ENCODE measurements around the gene NANOS2. TPM values are rescaled to one million over a fixed set of nuclear protein-coding genes. Genes with fewer than 3 reads are reported as not detected.
"Not testable (repeated sequence)": the region's sequence is repeated elsewhere in the genome, so short reads cannot be mapped to it uniquely, and the experiment has no call there.

The NANOS2 gene
- total RNA-seq, 2 donors from 2014 or later, result not detected

- Mint-ChIP-seq H3K36me3 (peaks cover 17% of the 10 kb centered on the region), H3K4me1 (ENCODE audit: low read depth in 2 of 2) (peaks cover 16 to 28% of the 10 kb centered on the region in 2 donors), H3K27ac (no peak overlapping the region), H3K9me3 (no peaks in the 10 kb centered on the region), H3K27me3 (no peaks in the 10 kb centered on the region), H3K4me3 (no peak overlapping the region)
- ATAC-seq, result no peak
- DNase-seq (ENCODE audit: low spot score), result no peak
Measured at GRCh38 chr19:45897261-45897812, 17.2 kb downstream of the NANOS2 start.

- not testable (repeated sequence) for DNase-seq (ENCODE audit: low spot score); H3K27me3 Mint-ChIP-seq; H3K27ac Mint-ChIP-seq; H3K4me3 Mint-ChIP-seq; H3K9me3 Mint-ChIP-seq; ATAC-seq
- peaks cover 17% of the 10 kb centered on the region for H3K36me3 Mint-ChIP-seq
- H3K4me1 Mint-ChIP-seq (ENCODE audit: low read depth in 2 of 2), result peaks cover 10 to 23% of the 10 kb centered on the region in 2 donors
Measured at GRCh38 chr19:45895983-45896599, 18.5 kb downstream of the NANOS2 start.

GRCh38 chr19:45895519-45895972 lies 19.0 kb downstream of the NANOS2 start:
- H3K27me3 Mint-ChIP-seq, result no peaks in the 10 kb centered on the region
- DNase-seq (ENCODE audit: low spot score) (no peak), ATAC-seq (no peak)
- no peak overlapping the region for H3K4me3 Mint-ChIP-seq
- peaks cover 17% of the 10 kb centered on the region for H3K36me3 Mint-ChIP-seq
- peaks cover 7 to 19% of the 10 kb centered on the region in 2 donors for H3K4me1 Mint-ChIP-seq (ENCODE audit: low read depth in 2 of 2)
- H3K9me3 Mint-ChIP-seq, result no peaks in the 10 kb centered on the region
- no peak overlapping the region for H3K27ac Mint-ChIP-seq

GRCh38 chr19:45890877-45891276 lies 23.7 kb downstream of the NANOS2 start:
- Mint-ChIP-seq H3K4me1 (ENCODE audit: low read depth in 2 of 2) (peaks cover 10 to 21% of the 10 kb centered on the region in 2 donors), H3K27me3 (no peaks in the 10 kb centered on the region), H3K4me3 (no peak overlapping the region), H3K27ac (no peak overlapping the region), H3K9me3 (no peaks in the 10 kb centered on the region), H3K36me3 (peaks cover 7% of the 10 kb centered on the region)
- ATAC-seq (no peak), DNase-seq (ENCODE audit: low spot score) (no peak)

GRCh38 chr19:45889210-45889885 lies 25.2 kb downstream of the NANOS2 start:
- H3K4me1 Mint-ChIP-seq (ENCODE audit: low read depth in 2 of 2), result peaks cover 10 to 18% of the 10 kb centered on the region in 2 donors
- no peak overlapping the region for H3K27ac Mint-ChIP-seq
- ATAC-seq, result no peak
- H3K27me3 Mint-ChIP-seq, result no peaks in the 10 kb centered on the region
- no peaks in the 10 kb centered on the region for H3K9me3 Mint-ChIP-seq
- no peak overlapping the region for H3K4me3 Mint-ChIP-seq
- no peaks in the 10 kb centered on the region for H3K36me3 Mint-ChIP-seq
- no peak for DNase-seq (ENCODE audit: low spot score)

DNA sequence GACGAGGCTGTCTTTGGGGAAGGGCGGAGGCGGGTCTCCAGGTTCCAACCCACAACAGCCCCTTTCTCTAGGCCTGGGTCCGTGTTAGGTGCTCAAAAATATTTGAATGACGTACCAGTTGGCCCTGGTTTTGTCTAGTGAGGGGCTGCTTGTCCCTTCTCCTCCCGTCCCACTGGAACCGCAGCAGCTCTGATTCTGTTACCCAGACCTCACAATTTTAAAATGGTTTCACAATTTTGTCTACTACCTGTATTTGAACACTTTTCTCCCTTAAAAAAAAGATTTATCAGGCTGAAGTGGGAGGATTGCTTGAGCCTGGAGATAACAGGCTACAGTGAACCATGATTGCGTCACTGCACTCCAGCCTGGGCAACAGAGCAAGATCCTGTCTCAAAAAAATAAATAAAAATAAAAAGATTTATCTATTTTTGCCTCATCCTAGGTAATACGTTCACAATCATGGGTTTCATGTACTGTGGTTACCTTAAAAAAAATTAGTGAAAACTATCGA lies 27.3 kb downstream of the NANOS2 start:
- ATAC-seq, result no peak
- Mint-ChIP-seq H3K4me1 (ENCODE audit: low read depth in 2 of 2) (peaks cover 16 to 19% of the 10 kb centered on the region in 2 donors), H3K9me3 (no peaks in the 10 kb centered on the region), H3K27me3 (no peaks in the 10 kb centered on the region), H3K27ac (peak overlapping the region; percentile 93 to 97), H3K4me3 (peak overlapping the region; percentile 99), H3K36me3 (no peaks in the 10 kb centered on the region)
- DNase-seq (ENCODE audit: low spot score), result no peak

DNA sequence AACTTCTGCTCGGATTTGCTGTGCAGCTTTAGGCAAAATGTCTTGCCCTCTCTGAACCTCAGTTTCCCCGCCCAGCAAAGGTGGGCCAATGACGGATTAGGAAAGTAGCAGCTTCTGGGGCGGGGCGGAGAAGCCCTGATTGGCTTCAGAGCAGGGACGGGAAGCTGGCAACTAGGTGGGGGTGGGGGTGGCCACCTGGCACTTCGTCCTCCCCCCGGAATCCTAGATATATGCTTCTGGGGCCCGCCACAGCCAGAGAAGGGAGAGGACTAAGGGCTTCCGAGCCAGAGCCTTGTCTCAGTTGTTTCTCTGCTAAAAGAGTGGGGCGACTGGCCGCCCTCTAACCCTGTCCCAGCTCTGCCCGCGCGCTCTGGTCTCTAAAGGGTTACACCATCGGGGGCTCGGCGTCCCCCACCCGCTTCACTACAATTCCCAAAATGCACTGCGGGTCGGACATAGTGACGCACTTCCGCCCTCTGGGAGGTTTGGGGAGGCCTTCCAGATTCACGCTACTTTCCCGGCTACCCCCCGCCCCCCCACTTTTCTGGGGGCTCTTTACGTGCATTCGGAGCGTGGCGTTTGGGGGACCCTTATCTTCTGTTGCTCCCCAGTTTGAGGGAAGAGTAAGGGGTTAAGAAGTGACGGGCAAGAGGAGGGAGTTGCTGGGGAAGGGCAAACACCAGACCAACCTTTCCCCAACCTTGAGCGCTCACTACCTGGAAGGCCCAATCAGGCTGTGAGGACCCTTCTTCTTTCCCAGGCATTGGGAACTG lies 28.0 kb downstream of the NANOS2 start:
- Mint-ChIP-seq H3K4me1 (ENCODE audit: low read depth in 2 of 2) (peaks cover 18 to 22% of the 10 kb centered on the region in 2 donors), H3K27ac (peak overlapping the region; percentile 93 to 97), H3K4me3 (peak overlapping the region; percentile 99), H3K36me3 (no peaks in the 10 kb centered on the region), H3K27me3 (peaks cover 0 to 2% of the 10 kb centered on the region in 2 donors), H3K9me3 (no peaks in the 10 kb centered on the region)
- DNase-seq (ENCODE audit: low spot score) (peak; percentile 93), ATAC-seq (peak; percentile 84 to 89)

DNA sequence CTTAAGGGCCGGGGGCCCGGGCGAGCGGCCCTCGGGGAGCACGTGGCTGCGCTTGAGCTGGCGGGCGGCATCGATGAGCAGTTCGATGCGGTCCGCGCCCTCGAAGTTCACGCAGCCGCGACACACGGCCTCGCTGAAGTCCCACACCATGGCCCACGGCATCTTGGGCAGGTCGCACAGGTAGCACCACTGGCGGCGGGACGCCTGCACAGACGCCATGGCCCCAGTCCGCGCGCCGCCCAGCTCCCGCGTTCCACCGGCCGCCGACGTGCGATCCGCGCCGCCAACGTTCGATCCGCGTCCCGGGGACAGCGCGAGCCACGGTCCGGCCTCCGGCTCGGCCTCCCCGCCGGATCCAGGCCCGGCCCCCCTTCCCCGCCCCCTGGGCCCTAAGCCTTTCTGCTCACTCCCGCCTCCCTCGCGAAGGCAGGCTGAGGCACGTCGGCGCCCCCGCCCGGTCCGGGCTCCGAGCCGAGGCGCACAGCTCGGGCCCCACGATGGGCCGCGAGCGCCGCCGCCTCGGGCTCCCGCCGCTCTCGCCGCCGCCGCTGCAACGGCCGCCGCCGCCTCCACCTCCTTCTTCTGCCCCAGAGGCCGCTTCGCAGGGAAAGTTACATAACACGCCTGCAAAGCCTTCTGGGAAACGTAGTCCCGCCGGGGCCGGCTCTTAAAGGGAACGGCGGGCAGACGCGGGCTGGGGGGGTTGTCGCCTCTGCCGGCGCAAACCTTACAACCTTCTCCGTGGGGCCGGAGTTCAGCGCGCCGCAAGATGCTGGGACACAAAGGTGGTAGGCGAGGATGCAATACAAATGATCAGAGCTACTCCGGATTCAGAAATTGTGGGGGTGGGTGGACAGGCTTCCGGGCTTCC lies 28.8 kb downstream of the NANOS2 start, which contains the start of gene IRF2BP1:
TSS of gene IRF2BP1 (minus strand) at position 586 of the 871 bp plus-strand sequence. CDS start at position 219, 367 bp downstream.
- H3K4me1 Mint-ChIP-seq (ENCODE audit: low read depth in 2 of 2), result peaks cover 23 to 25% of the 10 kb centered on the region in 2 donors
- DNase-seq (ENCODE audit: low spot score), result peak; percentile 93
- no peaks in the 10 kb centered on the region for H3K36me3 Mint-ChIP-seq
- H3K27ac Mint-ChIP-seq, result peak within 1 kb of the TSS; percentile 93 to 97
- peak within 1 kb of the TSS; percentile 99 for H3K4me3 Mint-ChIP-seq
- no peaks in the 10 kb centered on the region for H3K9me3 Mint-ChIP-seq
- peak; percentile 85 to 88 for ATAC-seq
- H3K27me3 Mint-ChIP-seq, result peaks cover 0 to 4% of the 10 kb centered on the region in 2 donors

- Mint-ChIP-seq H3K27me3 (peaks cover 0 to 4% of the 10 kb centered on the region in 2 donors), H3K9me3 (no peaks in the 10 kb centered on the region), H3K4me1 (ENCODE audit: low read depth in 2 of 2) (peaks cover 23 to 25% of the 10 kb centered on the region in 2 donors), H3K27ac (no peak overlapping the region), H3K4me3 (peak overlapping the region; percentile 47), H3K36me3 (no peaks in the 10 kb centered on the region)
- DNase-seq (ENCODE audit: low spot score) (no peak), ATAC-seq (peak in 1 of 2 donors; percentile 3)
Measured at GRCh38 chr19:45884682-45885555, 29.7 kb downstream of the NANOS2 start.

DNA sequence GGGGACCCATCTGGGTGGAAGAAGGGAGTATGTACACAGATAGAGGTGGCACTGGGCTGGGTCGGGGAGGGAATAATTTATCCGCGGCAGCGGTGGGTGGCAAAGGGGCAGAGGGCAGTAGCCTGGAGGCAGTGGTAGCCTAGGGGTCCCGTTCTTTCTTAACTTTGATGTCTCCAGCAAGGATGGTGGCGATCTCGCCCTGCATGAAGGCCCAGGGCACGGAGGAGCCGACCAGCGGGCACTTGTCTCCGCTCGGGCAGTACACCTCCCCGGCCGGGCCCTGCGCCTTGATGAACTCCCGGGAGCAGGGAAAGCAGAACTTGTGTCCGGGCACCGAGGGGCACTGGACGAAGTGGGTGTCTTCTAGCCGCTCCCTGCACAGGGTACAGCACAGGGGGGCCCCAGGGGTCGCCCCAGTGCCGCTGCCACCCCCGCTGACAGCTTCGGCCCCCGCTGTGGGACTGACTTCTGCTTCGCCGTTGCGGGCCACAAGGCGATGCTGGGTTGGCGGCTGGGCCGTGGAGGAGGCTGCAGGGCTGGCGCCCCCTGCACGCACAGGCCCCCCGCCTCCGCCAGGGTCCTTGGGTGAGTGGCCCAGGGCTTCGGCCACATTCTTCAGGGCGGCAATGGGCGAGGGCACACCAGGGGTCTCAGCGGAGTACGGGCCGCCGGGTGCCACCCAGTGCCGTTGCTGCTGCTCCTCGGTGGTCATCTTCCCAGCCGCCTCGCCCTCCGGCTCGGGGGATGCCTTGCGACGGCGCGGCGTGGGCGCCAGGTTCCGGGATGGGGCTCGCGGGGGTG lies 30.5 kb downstream of the NANOS2 start:
- no peak for ATAC-seq
- peak overlapping the region; percentile 58 for H3K4me3 Mint-ChIP-seq
- no peaks in the 10 kb centered on the region for H3K9me3 Mint-ChIP-seq
- peaks cover 23 to 25% of the 10 kb centered on the region in 2 donors for H3K4me1 Mint-ChIP-seq (ENCODE audit: low read depth in 2 of 2)
- no peak overlapping the region for H3K27ac Mint-ChIP-seq
- no peak for DNase-seq (ENCODE audit: low spot score)
- H3K36me3 Mint-ChIP-seq, result no peaks in the 10 kb centered on the region
- H3K27me3 Mint-ChIP-seq, result peaks cover 0 to 4% of the 10 kb centered on the region in 2 donors

- no peaks in the 10 kb centered on the region for H3K9me3 Mint-ChIP-seq
- ATAC-seq (no peak), DNase-seq (ENCODE audit: low spot score) (no peak)
- H3K27me3 Mint-ChIP-seq, result peaks cover 0 to 4% of the 10 kb centered on the region in 2 donors
- peaks cover 25 to 29% of the 10 kb centered on the region in 2 donors for H3K4me1 Mint-ChIP-seq (ENCODE audit: low read depth in 2 of 2)
- H3K27ac Mint-ChIP-seq, result peak overlapping the region in 1 of 2 donors; percentile 25
- H3K36me3 Mint-ChIP-seq, result no peaks in the 10 kb centered on the region
- H3K4me3 Mint-ChIP-seq, result peak overlapping the region; percentile 58
Measured at GRCh38 chr19:45883586-45883880, 31.0 kb downstream of the NANOS2 start.

Measured in natural killer cell treated with Interleukin-12 subunit alpha and Interleukin-12 subunit beta and Interleukin-15 and Interleukin-18, amount 100 ng/mL, for 72 hours (primary cell).